ENCODE measurements around the gene GALNT9. TPM values are rescaled to one million over a fixed set of nuclear protein-coding genes. Genes with fewer than 3 reads are reported as not detected.

The GALNT9 gene
- total RNA-seq, 1 experiment from 2014 or later = 2.6 TPM

DNA sequence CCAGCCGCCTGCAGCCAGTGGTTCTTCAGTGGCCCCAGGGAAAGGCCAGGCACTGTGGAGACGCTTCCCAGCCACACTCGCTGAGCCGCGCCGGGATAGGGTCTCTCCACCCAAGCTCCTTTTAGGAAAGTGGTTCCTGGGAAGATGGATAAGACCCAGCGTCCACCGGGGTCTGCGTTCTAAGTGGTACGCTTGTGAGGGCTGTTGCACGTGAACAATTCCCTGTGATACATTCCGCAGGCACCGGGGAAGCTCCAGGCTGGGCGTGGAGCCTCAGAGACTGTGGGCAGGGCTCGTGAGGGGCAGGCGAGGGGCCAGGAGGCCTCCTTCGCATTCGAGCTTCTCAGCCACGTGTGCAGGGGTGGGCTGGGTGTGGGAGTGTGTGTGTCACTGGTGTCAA lies 48.4 kb downstream of the GALNT9 start:
- POLR2A ChIA-PET = no interaction called here
- CTCF ChIA-PET = interaction anchor here (1.0 kb wide), 1 partner anchor 130 kb away, joined by 3 read pairs; no protein-coding TSS in a partner anchor
- no TSS peak for BruUV-seq (replicated peaks)
- Histone ChIP-seq H3K79me2 (ENCODE audit: insufficient read depth, low read length) (no peaks in the 10 kb centered on the region), H3K36me3 (ENCODE audit: control insufficient read depth in 1 of 2, insufficient read depth in 2 of 2, low read length in 2 of 2) (no peaks in the 10 kb centered on the region), H3K27me3 (ENCODE audit: insufficient read depth, low read length) (no peaks in the 10 kb centered on the region), H3K9ac (ENCODE audit: low read length) (no peak overlapping the region), H3K4me2 (ENCODE audit: low read length) (no peak overlapping the region), H3K4me1 (ENCODE audit: control insufficient read depth in 1 of 2, insufficient read depth in 2 of 2, low read length in 2 of 2) (peaks cover 31 to 47% of the 10 kb centered on the region in 2 experiments), H2AFZ (ENCODE audit: low read depth, low read length, poor library complexity, severe bottlenecking) (no peak overlapping the region), H3K4me3 (replicated peaks in 1 of 2; ENCODE audit: low read depth in 1 of 2, low read length in 2 of 2) (no peak overlapping the region), H3K9me3 (ENCODE audit: control insufficient read depth in 1 of 2, insufficient read depth in 1 of 2, low read depth in 1 of 2, low read length in 2 of 2) (no peaks in the 10 kb centered on the region), H4K20me1 (ENCODE audit: insufficient read depth) (no peaks in the 10 kb centered on the region), H3K9me2 (ENCODE audit: insufficient read depth) (no peaks in the 10 kb centered on the region), H3K27ac (ENCODE audit: low read depth, low read length) (no peak overlapping the region)
- TF ChIP-seq ZNF274 (IDR thresholded peaks at IDR 0.05; ENCODE audit: low read depth, low read length) = no peak
- TF ChIP-seq POLR2AphosphoS5 (IDR thresholded peaks at IDR 0.05; ENCODE audit: low read depth, low read length) = no peak
- no peak for TF ChIP-seq ZBTB33 (IDR thresholded peaks at IDR 0.05; ENCODE audit: extremely low read depth, insufficient replicate concordance, low read length)
- TF ChIP-seq ZFX (IDR thresholded peaks at IDR 0.05) = no peak
- no peak for TF ChIP-seq RAD21 (IDR thresholded peaks at IDR 0.05; ENCODE audit: low read depth)
- no peak for TF ChIP-seq CBX3 (IDR thresholded peaks at IDR 0.05; ENCODE audit: low read depth)
- TF ChIP-seq EZH2phosphoT487 (IDR thresholded peaks at IDR 0.05; ENCODE audit: borderline replicate concordance) = no peak
- no peak for TF ChIP-seq TCF7L2 (IDR thresholded peaks at IDR 0.05; ENCODE audit: borderline replicate concordance, extremely low read depth, insufficient read depth, insufficient read length)
- TF ChIP-seq EGR1 (IDR thresholded peaks at IDR 0.05; ENCODE audit: low read depth) = no peak
- TF ChIP-seq SP1 (IDR thresholded peaks at IDR 0.05; ENCODE audit: low read depth) = no peak
- TF ChIP-seq SIN3A (IDR thresholded peaks at IDR 0.05; ENCODE audit: low read depth) = no peak
- TF ChIP-seq JUND (IDR thresholded peaks at IDR 0.05) = no peak
- no peak for TF ChIP-seq POLR2A (IDR thresholded peaks at IDR 0.05; ENCODE audit: borderline replicate concordance, extremely low read depth, insufficient read depth, insufficient read length)
- no peak for TF ChIP-seq CTCF (IDR thresholded peaks at IDR 0.05 in 2 of 3, conservative IDR thresholded peaks at IDR 0.05 in 1 of 3; ENCODE audit: borderline replicate concordance in 1 of 3, insufficient read depth in 1 of 3, low read depth in 2 of 3, low read length in 2 of 3)
- TF ChIP-seq, protein P1, sequence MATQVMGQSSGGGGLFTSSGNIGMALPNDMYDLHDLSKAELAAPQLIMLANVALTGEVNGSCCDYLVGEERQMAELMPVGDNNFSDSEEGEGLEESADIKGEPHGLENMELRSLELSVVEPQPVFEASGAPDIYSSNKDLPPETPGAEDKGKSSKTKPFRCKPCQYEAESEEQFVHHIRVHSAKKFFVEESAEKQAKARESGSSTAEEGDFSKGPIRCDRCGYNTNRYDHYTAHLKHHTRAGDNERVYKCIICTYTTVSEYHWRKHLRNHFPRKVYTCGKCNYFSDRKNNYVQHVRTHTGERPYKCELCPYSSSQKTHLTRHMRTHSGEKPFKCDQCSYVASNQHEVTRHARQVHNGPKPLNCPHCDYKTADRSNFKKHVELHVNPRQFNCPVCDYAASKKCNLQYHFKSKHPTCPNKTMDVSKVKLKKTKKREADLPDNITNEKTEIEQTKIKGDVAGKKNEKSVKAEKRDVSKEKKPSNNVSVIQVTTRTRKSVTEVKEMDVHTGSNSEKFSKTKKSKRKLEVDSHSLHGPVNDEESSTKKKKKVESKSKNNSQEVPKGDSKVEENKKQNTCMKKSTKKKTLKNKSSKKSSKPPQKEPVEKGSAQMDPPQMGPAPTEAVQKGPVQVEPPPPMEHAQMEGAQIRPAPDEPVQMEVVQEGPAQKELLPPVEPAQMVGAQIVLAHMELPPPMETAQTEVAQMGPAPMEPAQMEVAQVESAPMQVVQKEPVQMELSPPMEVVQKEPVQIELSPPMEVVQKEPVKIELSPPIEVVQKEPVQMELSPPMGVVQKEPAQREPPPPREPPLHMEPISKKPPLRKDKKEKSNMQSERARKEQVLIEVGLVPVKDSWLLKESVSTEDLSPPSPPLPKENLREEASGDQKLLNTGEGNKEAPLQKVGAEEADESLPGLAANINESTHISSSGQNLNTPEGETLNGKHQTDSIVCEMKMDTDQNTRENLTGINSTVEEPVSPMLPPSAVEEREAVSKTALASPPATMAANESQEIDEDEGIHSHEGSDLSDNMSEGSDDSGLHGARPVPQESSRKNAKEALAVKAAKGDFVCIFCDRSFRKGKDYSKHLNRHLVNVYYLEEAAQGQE (IDR thresholded peaks at IDR 0.05; ENCODE audit: low read depth) = no peak
- no peak for TF ChIP-seq SRF (IDR thresholded peaks at IDR 0.05; ENCODE audit: low read depth)
- no peak for TF ChIP-seq CEBPB (IDR thresholded peaks at IDR 0.05; ENCODE audit: low read depth)
- TF ChIP-seq ELF1 (IDR thresholded peaks at IDR 0.05; ENCODE audit: borderline replicate concordance, low read depth) = no peak
- RAD21 ChIA-PET (ENCODE audit: low non-redundant PET in 1 of 2, low total read pairs in 2 of 2, uncharacterized antibody in 2 of 2, unreplicated experiment in 2 of 2) = no interaction called here
- DNase-seq (ENCODE audit: low read depth, low spot score) (no peak), ATAC-seq (no peak)
- intact Hi-C loops (cut with micrococcal nuclease) = no loop called here

Measured in HCT116 (cell line).